Caco-2 (cell line): ENCODE measurements around the gene UBE2E3. TPM values are rescaled to one million over a fixed set of nuclear protein-coding genes. Genes with fewer than 3 reads are reported as not detected.

Source experiments
- Bru-seq: library from RNA; stranded (reverse); fragments of 400-500 nt; gene quantifications from one replicate; lab custom pipeline; 2021; lab: Mats Ljungman, UMichigan
- BruChase-seq, 2 experiments: library from RNA; stranded (reverse); fragments of 400-500 nt; gene quantifications; one replicate each; lab custom pipeline; 2021; lab: Mats Ljungman, UMichigan
- BruUV-seq: library from RNA; stranded (reverse); fragments of 400-500 nt; replicated peaks from 2 replicates; lab custom pipeline; 2021; lab: Mats Ljungman, UMichigan
- CTCF ChIA-PET: fragments of 300-600 bp; sonication (Branson Sonifier 250); formaldehyde crosslinking; loops from one replicate; lab custom pipeline; 2022; ENCODE audit warnings: antibody characterized with exemption; lab: Charles Lee
- POLR2A ChIA-PET: fragments of 300-600 bp; sonication (Branson Sonifier 250); formaldehyde crosslinking; loops from one replicate; lab custom pipeline; 2022; ENCODE audit warnings: antibody characterized with exemption; lab: Charles Lee
- DNase-seq, 2 experiments: peaks; one replicate each; pipeline versions ENCODE4 v3.0.0 to v3.0.0-alpha.2; 2020 to 2022
- H3K27me3 ChIP-seq: replicated peaks from 2 replicates; pipeline ENCODE4 v1.6.0; 2011; ENCODE audit warnings: low read length; ENCODE audit not compliant: control insufficient read depth, insufficient read depth
- H3K36me3 ChIP-seq: 2 replicates; pipeline ENCODE4 v1.5.1; 2011; ENCODE audit warnings: low read length; ENCODE audit not compliant: control insufficient read depth, insufficient read depth
- H3K4me1 ChIP-seq: fragments of 250-450 bp; sonication (Bioruptor Pico); 2 replicates; pipeline ENCODE4 v1.5.1; 2020; ENCODE audit warnings: mild to moderate bottlenecking
- H3K4me3 ChIP-seq: 2 replicates; pipeline ENCODE4 v1.5.1; 2011; ENCODE audit warnings: low read depth, mild to moderate bottlenecking, control low read depth, low read length
- H3K9me3 ChIP-seq: fragments of 250-450 bp; sonication (Bioruptor Pico); 2 replicates; pipeline ENCODE4 v1.5.1; 2020; ENCODE audit warnings: mild to moderate bottlenecking, moderate library complexity
- H3K27ac Mint-ChIP-seq: one replicate; pipeline ENCODE4 v1.8.0; 2022; ENCODE audit warnings: mixed read lengths; ENCODE audit not compliant: unreplicated experiment
- H3K27me3 Mint-ChIP-seq: one replicate; pipeline ENCODE4 v1.8.0; 2022; ENCODE audit warnings: mixed read lengths; ENCODE audit not compliant: insufficient read depth, unreplicated experiment
- H3K36me3 Mint-ChIP-seq: one replicate; pipeline ENCODE4 v1.8.0; 2022; ENCODE audit warnings: mild to moderate bottlenecking, mixed read lengths; ENCODE audit not compliant: insufficient read depth, unreplicated experiment
- H3K4me1 Mint-ChIP-seq: one replicate; pipeline ENCODE4 v1.8.0; 2022; ENCODE audit warnings: low read depth, mixed read lengths; ENCODE audit not compliant: unreplicated experiment
- H3K4me3 Mint-ChIP-seq: one replicate; pipeline ENCODE4 v1.8.0; 2022; ENCODE audit warnings: mild to moderate bottlenecking, moderate library complexity, mixed read lengths; ENCODE audit not compliant: unreplicated experiment
- H3K9me3 Mint-ChIP-seq: one replicate; pipeline ENCODE4 v1.8.0; 2022; ENCODE audit warnings: mixed read lengths; ENCODE audit not compliant: unreplicated experiment
- CTCF ChIP-seq, 2 experiments: fragments of 200-600 bp in 1 of 2; IDR thresholded peaks; 1 replicate in 1 of 2; 2 replicates in 1 of 2; pipeline versions ENCODE4 v1.5.1 to v1.8.0; 2011 to 2022; ENCODE audit warnings: antibody characterized with exemption in 1 of 2, control low read depth in 1 of 2, inconsistent platforms in 1 of 2, low read depth in 1 of 2, low read length in 1 of 2, mild to moderate bottlenecking in 1 of 2, moderate library complexity in 1 of 2; ENCODE audit not compliant: insufficient read depth in 1 of 2, severe bottlenecking in 1 of 2, unreplicated experiment in 1 of 2
- intact Hi-C: fragments of 100-400 bp; cut with micrococcal nuclease; formaldehyde crosslinking; loops from one replicate; pipeline ENCODE4 v1.10.0; 2022; ENCODE audit not compliant: unreplicated experiment
- long read RNA-seq: library from polyadenylated mRNA; stranded (forward); transcript quantifications from one replicate; pipeline ENCODE4 v2.0.0, GENCODE V29; 2022
- total RNA-seq: library from RNA; stranded (reverse); gene quantifications from 2 replicates; pipeline ENCODE4 v1.2.3, GENCODE V29; 2022

UBE2E3 gene
- total RNA-seq, result 9.0 and 12.2 TPM in 2 replicates
- percentile 56 among the genes with signal in this experiment for Bru-seq, nascent RNA
- percentile 52 among the genes with signal in this experiment for BruChase-seq, experiment 1, labeled RNA remaining after a 2-hour chase
- BruChase-seq, experiment 2, labeled RNA remaining after a 6-hour chase, result percentile 45 among the genes with signal in this experiment
- long read RNA-seq, transcript UBE2E3-202 (6 exons, 1,570 nt), result major isoform, 26 of 30 reads
- long read RNA-seq, partial matches to known transcripts, result 1 of 30 reads
- long read RNA-seq, other reads (novel, unspliced or antisense), result 2 of 30 reads

GRCh38 chr2:180980106-180980942, at the start of gene UBE2E3:
UBE2E3 (plus strand) TSS chr2:180980605; CDS start chr2:180982043, 1,438 bp downstream.
- Mint-ChIP-seq H3K27me3 (peaks cover 2% of the 10 kb centered on the region), H3K27ac (no peak within 1 kb of the TSS), H3K9me3 (no peaks in the 10 kb centered on the region), H3K4me3 (peak within 1 kb of the TSS; percentile 89), H3K4me1 (no peaks in the 10 kb centered on the region), H3K36me3 (peaks cover 6% of the 10 kb centered on the region)
- peak; percentile 73 to 81 for DNase-seq
- peak; percentile 66 to 76 for TF ChIP-seq CTCF (IDR thresholded peaks at IDR 0.05; ENCODE audit: insufficient read depth in 1 of 2, low read depth in 1 of 2, low read length in 1 of 2, severe bottlenecking in 1 of 2, unreplicated experiment in 1 of 2)
- H3K27me3 ChIP-seq, result no peaks in the 10 kb centered on the region
- H3K4me3 ChIP-seq, result peak within 1 kb of the TSS; percentile 47
- no TSS peak for BruUV-seq
- no peaks in the 10 kb centered on the region for H3K36me3 ChIP-seq
- H3K9me3 ChIP-seq, result no peaks in the 10 kb centered on the region
- intact Hi-C loops, result no loop called here
- CTCF ChIA-PET, result interaction anchor here (0.6 to 1.4 kb wide), 6 partner anchors 21 to 856 kb away, joined by 3 to 5 read pairs (median 3); no protein-coding TSS in a partner anchor
- POLR2A ChIA-PET, result interaction anchor here (0.6 kb wide), 1 partner anchor 373 kb away, joined by 4 read pairs; no protein-coding TSS in a partner anchor
- H3K4me1 ChIP-seq, result peaks cover 5% of the 10 kb centered on the region

GRCh38 chr2:180931841-180932240, 48.6 kb upstream of the UBE2E3 start:
- no TSS peak for BruUV-seq
- Histone ChIP-seq H3K9me3 (no peaks in the 10 kb centered on the region), H3K36me3 (no peaks in the 10 kb centered on the region), H3K4me1 (peaks cover 18% of the 10 kb centered on the region), H3K27me3 (no peaks in the 10 kb centered on the region), H3K4me3 (no peak overlapping the region)
- peaks cover 8% of the 10 kb centered on the region for H3K27me3 Mint-ChIP-seq
- no peak overlapping the region for H3K27ac Mint-ChIP-seq
- H3K9me3 Mint-ChIP-seq, result no peaks in the 10 kb centered on the region
- H3K4me3 Mint-ChIP-seq, result no peak overlapping the region
- no peak for TF ChIP-seq CTCF (IDR thresholded peaks at IDR 0.05; ENCODE audit: insufficient read depth in 1 of 2, low read depth in 1 of 2, low read length in 1 of 2, severe bottlenecking in 1 of 2, unreplicated experiment in 1 of 2)
- CTCF ChIA-PET, result interaction anchor here (0.5 kb wide), 1 partner anchor 22 kb away, joined by 5 read pairs; no protein-coding TSS in a partner anchor
- DNase-seq, result no peak
- peaks cover 7% of the 10 kb centered on the region for H3K4me1 Mint-ChIP-seq
- H3K36me3 Mint-ChIP-seq, result no peaks in the 10 kb centered on the region
- POLR2A ChIA-PET, result no interaction called here
- intact Hi-C loops, result no loop called here

- Mint-ChIP-seq H3K4me1 (peaks cover 7% of the 10 kb centered on the region), H3K4me3 (no peak overlapping the region), H3K36me3 (no peaks in the 10 kb centered on the region), H3K27ac (no peak overlapping the region), H3K27me3 (no peaks in the 10 kb centered on the region), H3K9me3 (no peaks in the 10 kb centered on the region)
- H3K4me3 ChIP-seq, result no peak overlapping the region
- no TSS peak for BruUV-seq
- ChIA-PET CTCF (no interaction called here), POLR2A (no interaction called here)
- no peak for DNase-seq
- intact Hi-C loops, result no loop called here
- H3K36me3 ChIP-seq, result no peaks in the 10 kb centered on the region
- peaks cover 18% of the 10 kb centered on the region for H3K4me1 ChIP-seq
- no peak for TF ChIP-seq CTCF (IDR thresholded peaks at IDR 0.05; ENCODE audit: insufficient read depth in 1 of 2, low read depth in 1 of 2, low read length in 1 of 2, severe bottlenecking in 1 of 2, unreplicated experiment in 1 of 2)
- no peaks in the 10 kb centered on the region for H3K27me3 ChIP-seq
- H3K9me3 ChIP-seq, result no peaks in the 10 kb centered on the region
Measured at GRCh38 chr2:180933332-180933731, 47.1 kb upstream of the UBE2E3 start.
